ENCODE data around the gene ZSWIM5. TPM values are rescaled to one million over a fixed set of nuclear protein-coding genes. Genes with fewer than 3 reads are reported as not detected.

ZSWIM5 gene
- total and polyA plus RNA-seq, 9 of the 15 experiments (the other 6 are each of a cell fraction or from before 2014, with no cell fraction given): under 0.01 to 0.07 (median 0.03) TPM; not detected in 3

DNA sequence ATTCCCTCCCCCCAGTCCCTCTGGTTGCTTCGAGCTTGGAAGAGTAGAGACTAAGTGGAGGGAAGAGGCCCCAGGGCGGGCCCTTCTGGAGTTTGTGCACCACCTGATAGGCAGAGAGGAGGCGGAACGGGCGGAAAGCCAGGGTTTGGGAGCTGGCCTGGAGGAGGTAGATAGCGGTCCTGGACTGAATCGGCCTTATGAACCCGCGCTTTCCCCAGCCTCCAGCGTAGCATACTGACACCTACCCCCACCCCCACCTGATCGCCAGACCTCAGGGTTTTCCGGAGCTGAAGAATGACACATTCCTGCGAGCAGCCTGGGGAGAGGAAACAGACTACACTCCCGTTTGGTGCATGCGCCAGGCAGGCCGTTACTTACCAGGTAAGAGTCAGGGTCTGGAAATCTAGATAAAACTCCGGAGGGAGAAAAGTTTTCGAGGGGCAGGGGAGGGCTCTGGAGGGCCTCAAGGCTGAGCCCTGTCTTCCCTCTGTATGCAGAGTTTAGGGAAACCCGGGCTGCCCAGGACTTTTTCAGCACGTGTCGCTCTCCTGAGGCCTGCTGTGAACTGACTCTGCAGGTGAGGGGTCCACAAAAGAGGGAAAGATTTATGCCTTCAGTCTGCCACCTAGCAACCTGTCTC is 193.6 kb downstream of the ZSWIM5 start (continued):
- TF ChIP-seq, protein P1, sequence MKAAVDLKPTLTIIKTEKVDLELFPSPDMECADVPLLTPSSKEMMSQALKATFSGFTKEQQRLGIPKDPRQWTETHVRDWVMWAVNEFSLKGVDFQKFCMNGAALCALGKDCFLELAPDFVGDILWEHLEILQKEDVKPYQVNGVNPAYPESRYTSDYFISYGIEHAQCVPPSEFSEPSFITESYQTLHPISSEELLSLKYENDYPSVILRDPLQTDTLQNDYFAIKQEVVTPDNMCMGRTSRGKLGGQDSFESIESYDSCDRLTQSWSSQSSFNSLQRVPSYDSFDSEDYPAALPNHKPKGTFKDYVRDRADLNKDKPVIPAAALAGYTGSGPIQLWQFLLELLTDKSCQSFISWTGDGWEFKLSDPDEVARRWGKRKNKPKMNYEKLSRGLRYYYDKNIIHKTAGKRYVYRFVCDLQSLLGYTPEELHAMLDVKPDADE (conservative IDR thresholded peaks at IDR 0.05; ENCODE audit: control insufficient read depth, low read depth, low read length): peak; percentile 94; the same call in 1 of the 2 replicates
- no peak for TF ChIP-seq TCFL5 (CRISPR knock-in tag; conservative IDR thresholded peaks at IDR 0.05)
- no peak; the same call in 1 of the 2 replicates for TF ChIP-seq ELF4 (CRISPR knock-in tag; IDR thresholded peaks at IDR 0.05)
- peak; percentile 27; the same call in 1 of the 2 replicates for TF ChIP-seq DMBX1 (CRISPR knock-in tag; IDR thresholded peaks at IDR 0.05; ENCODE audit: borderline replicate concordance)
- no peak for TF ChIP-seq ZNF644 (tag; IDR thresholded peaks at IDR 0.05; ENCODE audit: low read depth)
- TF ChIP-seq BRD4 (IDR thresholded peaks at IDR 0.05): peak; percentile 11; the same call in 1 of the 2 replicates
- TF ChIP-seq FUS (optimal IDR thresholded peaks at IDR 0.05; ENCODE audit: low read depth, low read length): no peak
- TF ChIP-seq, protein P2, sequence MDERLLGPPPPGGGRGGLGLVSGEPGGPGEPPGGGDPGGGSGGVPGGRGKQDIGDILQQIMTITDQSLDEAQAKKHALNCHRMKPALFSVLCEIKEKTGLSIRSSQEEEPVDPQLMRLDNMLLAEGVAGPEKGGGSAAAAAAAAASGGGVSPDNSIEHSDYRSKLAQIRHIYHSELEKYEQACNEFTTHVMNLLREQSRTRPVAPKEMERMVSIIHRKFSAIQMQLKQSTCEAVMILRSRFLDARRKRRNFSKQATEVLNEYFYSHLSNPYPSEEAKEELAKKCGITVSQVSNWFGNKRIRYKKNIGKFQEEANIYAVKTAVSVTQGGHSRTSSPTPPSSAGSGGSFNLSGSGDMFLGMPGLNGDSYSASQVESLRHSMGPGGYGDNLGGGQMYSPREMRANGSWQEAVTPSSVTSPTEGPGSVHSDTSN (CRISPR knock-in tag; IDR thresholded peaks at IDR 0.05; ENCODE audit: low read depth): no peak
- TF ChIP-seq, protein P2 (tag; conservative IDR thresholded peaks at IDR 0.05; ENCODE audit: low read depth): 0 out of 2 replicates have a peak, but pooled peaks have one; percentile 59
- TF ChIP-seq MECOM (CRISPR knock-in tag; IDR thresholded peaks at IDR 0.05): peak; percentile 70; the same call in 1 of the 2 replicates
- no peak for TF ChIP-seq BRCA1 (IDR thresholded peaks at IDR 0.05)
- no peak for TF ChIP-seq BRCA1 (CRISPR knock-in tag; IDR thresholded peaks at IDR 0.05)
- TF ChIP-seq, protein P3, sequence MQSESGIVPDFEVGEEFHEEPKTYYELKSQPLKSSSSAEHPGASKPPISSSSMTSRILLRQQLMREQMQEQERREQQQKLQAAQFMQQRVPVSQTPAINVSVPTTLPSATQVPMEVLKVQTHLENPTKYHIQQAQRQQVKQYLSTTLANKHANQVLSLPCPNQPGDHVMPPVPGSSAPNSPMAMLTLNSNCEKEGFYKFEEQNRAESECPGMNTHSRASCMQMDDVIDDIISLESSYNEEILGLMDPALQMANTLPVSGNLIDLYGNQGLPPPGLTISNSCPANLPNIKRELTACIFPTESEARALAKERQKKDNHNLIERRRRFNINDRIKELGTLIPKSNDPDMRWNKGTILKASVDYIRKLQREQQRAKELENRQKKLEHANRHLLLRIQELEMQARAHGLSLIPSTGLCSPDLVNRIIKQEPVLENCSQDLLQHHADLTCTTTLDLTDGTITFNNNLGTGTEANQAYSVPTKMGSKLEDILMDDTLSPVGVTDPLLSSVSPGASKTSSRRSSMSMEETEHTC (IDR thresholded peaks at IDR 0.05): peak; percentile 83; the same call in 1 of the 2 replicates
- no peak for TF ChIP-seq MCM3 (IDR thresholded peaks at IDR 0.05)
- TF ChIP-seq KAT8 (IDR thresholded peaks at IDR 0.05; ENCODE audit: low read depth): no peak
- peak; percentile 86 for TF ChIP-seq ATF7 (IDR thresholded peaks at IDR 0.05)
- no peak for TF ChIP-seq CHD1 (IDR thresholded peaks at IDR 0.05; ENCODE audit: low read length)
- TF ChIP-seq, protein P4, sequence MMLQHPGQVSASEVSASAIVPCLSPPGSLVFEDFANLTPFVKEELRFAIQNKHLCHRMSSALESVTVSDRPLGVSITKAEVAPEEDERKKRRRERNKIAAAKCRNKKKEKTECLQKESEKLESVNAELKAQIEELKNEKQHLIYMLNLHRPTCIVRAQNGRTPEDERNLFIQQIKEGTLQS (IDR thresholded peaks at IDR 0.05): peak; percentile 55
- TF ChIP-seq, protein P4 (CRISPR knock-in tag; conservative IDR thresholded peaks at IDR 0.05): 0 out of 2 replicates have a peak, but pooled peaks have one; percentile 67
- TF ChIP-seq ETV5 (CRISPR knock-in tag; IDR thresholded peaks at IDR 0.05; ENCODE audit: low read depth): peak; percentile 96
- TF ChIP-seq ZNF551 (CRISPR knock-in tag; IDR thresholded peaks at IDR 0.05): no peak
- no peak for TF ChIP-seq ADNP (tag; IDR thresholded peaks at IDR 0.05)
- TF ChIP-seq SNIP1 (IDR thresholded peaks at IDR 0.05; ENCODE audit: low read depth): no peak
- peak; percentile 65; the same call in 1 of the 2 replicates for TF ChIP-seq JUN (IDR thresholded peaks at IDR 0.05; ENCODE audit: borderline replicate concordance, low read depth, low read length)
- TF ChIP-seq JUN (CRISPR knock-in tag; IDR thresholded peaks at IDR 0.05; ENCODE audit: borderline replicate concordance): no peak
